Right lobe of liver (tissue), 6 donors: ENCODE results near the gene MAEA. TPM values are rescaled to one million over a fixed set of nuclear protein-coding genes. Genes with fewer than 3 reads are reported as not detected.

Experiments used
- ATAC-seq, 4 donors: fragments of 200-7000 bp; cut with Tn5 transposase; one replicate each; pipeline ENCODE4 v1.9.1; 2020; ENCODE audit warnings: mild to moderate bottlenecking in 4 of 4, moderate library complexity in 4 of 4
- DNase-seq, 3 donors: peaks; one replicate each; pipeline ENCODE4 v3.0.0-alpha.2; 2020
- H3K27ac ChIP-seq, 3 donors: fragments of 200-600 bp; one replicate each; pipeline ENCODE4 v1.8.0; 2022
- H3K27me3 ChIP-seq, 2 donors: fragments of 200-600 bp; one replicate each; pipeline ENCODE4 v1.8.0; 2022
- H3K36me3 ChIP-seq, 4 donors: fragments of 200-600 bp; sonication (generic) in 1 of 4; one replicate each; pipeline versions ENCODE4 v1.5.1 to v1.8.0; 2017 to 2022; ENCODE audit warnings: control low read depth in 1 of 4
- H3K4me1 ChIP-seq, 4 donors: fragments of 200-600 bp; sonication (generic) in 1 of 4; one replicate each; pipeline versions ENCODE4 v1.5.1 to v1.8.0; 2017 to 2022; ENCODE audit warnings: control low read depth in 1 of 4
- H3K4me3 ChIP-seq, 3 donors: fragments of 200-600 bp; one replicate each; pipeline ENCODE4 v1.8.0; 2022
- H3K9me3 ChIP-seq, 4 donors: fragments of 200-600 bp; sonication (generic) in 1 of 4; one replicate each; pipeline versions ENCODE4 v1.5.1 to v1.8.0; 2017 to 2022; ENCODE audit warnings: control low read depth in 1 of 4
- POLR2A ChIP-seq: fragments of 450-650 bp; IDR thresholded peaks from one replicate; pipeline ENCODE4 v1.6.1; 2017; ENCODE audit warnings: antibody characterized with exemption, mild to moderate bottlenecking
- WGBS: methylation state at CpG from one replicate; pipeline ENCODE4 v1.1.6; 2018; ENCODE audit warnings: low coverage, low lambda C conversion rate; ENCODE audit not compliant: insufficient coverage; ENCODE audit errors: missing lambda C conversion rate; 5-methylcytosine and 5-hydroxymethylcytosine counted together
- intact Hi-C, 2 donors: fragments of 100-400 bp; cut with DNase I; formaldehyde crosslinking; loops; one replicate each; pipeline versions ENCODE4 v1.11.2 to v1.14.1; 2022
- total RNA-seq, 6 experiments: library from RNA; depleted of rRNA in 2 of 6; stranded (reverse); fragments of >200 nt in 2 of 6; fragmentation: NEBNext Ultra II Directional in 3 of 6; extraction: Animal tissue kit (Norgen Biotek cat#: 25700) in 3 of 6; gene quantifications; one replicate each; pipeline versions ENCODE4 v1.1.0 to v1.2.4, GENCODE V29; 2016 to 2023
- TF ChIP-seq, protein P1 (sequence below), 4 donors: fragments of 200-600 bp in 3 of 4; fragments of 450-650 bp in 1 of 4; IDR thresholded peaks; one replicate each; pipeline versions ENCODE4 v1.5.1 to v1.8.0; 2016 to 2022; ENCODE audit warnings: antibody characterized with exemption in 4 of 4, mild to moderate bottlenecking in 2 of 4
- donor health status: DM: no; HTN: yes; CAD: no.
- donor health status: DM: no; HTN: no; CAD: no.
- donor health status: DM: no; HTN: no; CAD: no.
- donor health status: DM: no; HTN: yes; CAD: no.
- donor health status: DM: no; HTN: yes; CAD: no.

The MAEA gene
- total RNA-seq, 6 experiments from 2014 or later: 24.3 to 42.0 (median 27.9) TPM

DNA sequence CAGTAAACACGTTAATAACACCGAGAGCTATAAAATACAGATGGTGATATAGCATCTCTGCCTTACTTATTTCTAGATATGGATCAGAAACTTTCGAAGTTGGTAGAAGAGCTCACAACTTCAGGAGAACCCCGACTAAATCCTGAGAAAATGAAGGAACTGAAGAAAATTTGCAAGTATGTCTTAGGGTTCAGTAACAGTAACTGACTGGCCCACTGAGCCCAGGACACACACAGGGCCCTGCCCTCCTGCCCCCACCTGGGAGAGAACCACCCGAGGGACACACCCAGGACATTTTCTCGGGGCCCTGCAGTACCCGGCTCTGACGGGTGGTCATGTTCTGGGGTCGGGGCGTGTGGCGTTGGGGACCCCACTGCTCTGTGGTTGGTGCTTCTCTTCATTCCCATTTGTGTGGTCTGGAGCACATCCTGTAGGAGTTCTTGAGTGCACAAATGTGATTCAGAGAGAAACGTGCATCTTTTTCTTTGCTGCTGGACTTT is 58.4 kb downstream of the MAEA start:
- no peaks in the 10 kb centered on the region for H3K9me3 ChIP-seq
- peak overlapping the region; percentile 71 to 93 (median 77) for H3K4me3 ChIP-seq
- peak overlapping the region; percentile 88 to 98 (median 95) for H3K27ac ChIP-seq
- intact Hi-C loops: loop anchor here in 1 of 2 donors (5.0 kb wide), 1 partner anchor 101 kb away; the partner anchor contains the start of gene CTBP1
- WGBS: 46% methylated on average over 5 of the region's 12 CpGs
- DNase-seq (peak in 2 of 3 donors; percentile 26 to 50), ATAC-seq (no peak)
- H3K36me3 ChIP-seq: peaks cover 0 to 6% (median under 1%) of the 10 kb centered on the region in 4 donors
- no peak for TF ChIP-seq POLR2A
- peaks cover 0 to 20% (median 4%) of the 10 kb centered on the region in 4 donors for H3K4me1 ChIP-seq
- H3K27me3 ChIP-seq: no peaks in the 10 kb centered on the region

GRCh38 chr4:1348746-1349145 is 59.1 kb downstream of the MAEA start:
- WGBS: 79% methylated on average over 8 of the region's 25 CpGs
- H3K4me3 ChIP-seq: peak overlapping the region in 1 of 3 donors; percentile 93
- intact Hi-C loops: loop anchor here in 1 of 2 donors (5.0 kb wide), 1 partner anchor 101 kb away; the partner anchor contains the start of gene CTBP1
- H3K4me1 ChIP-seq: peaks cover 0 to 20% (median 4%) of the 10 kb centered on the region in 4 donors
- DNase-seq (peak in 1 of 3 donors; percentile 53), ATAC-seq (no peak)
- no peaks in the 10 kb centered on the region for H3K27me3 ChIP-seq
- H3K27ac ChIP-seq: no peak overlapping the region
- peaks cover 0 to 9% (median under 1%) of the 10 kb centered on the region in 4 donors for H3K36me3 ChIP-seq
- TF ChIP-seq, protein P1, sequence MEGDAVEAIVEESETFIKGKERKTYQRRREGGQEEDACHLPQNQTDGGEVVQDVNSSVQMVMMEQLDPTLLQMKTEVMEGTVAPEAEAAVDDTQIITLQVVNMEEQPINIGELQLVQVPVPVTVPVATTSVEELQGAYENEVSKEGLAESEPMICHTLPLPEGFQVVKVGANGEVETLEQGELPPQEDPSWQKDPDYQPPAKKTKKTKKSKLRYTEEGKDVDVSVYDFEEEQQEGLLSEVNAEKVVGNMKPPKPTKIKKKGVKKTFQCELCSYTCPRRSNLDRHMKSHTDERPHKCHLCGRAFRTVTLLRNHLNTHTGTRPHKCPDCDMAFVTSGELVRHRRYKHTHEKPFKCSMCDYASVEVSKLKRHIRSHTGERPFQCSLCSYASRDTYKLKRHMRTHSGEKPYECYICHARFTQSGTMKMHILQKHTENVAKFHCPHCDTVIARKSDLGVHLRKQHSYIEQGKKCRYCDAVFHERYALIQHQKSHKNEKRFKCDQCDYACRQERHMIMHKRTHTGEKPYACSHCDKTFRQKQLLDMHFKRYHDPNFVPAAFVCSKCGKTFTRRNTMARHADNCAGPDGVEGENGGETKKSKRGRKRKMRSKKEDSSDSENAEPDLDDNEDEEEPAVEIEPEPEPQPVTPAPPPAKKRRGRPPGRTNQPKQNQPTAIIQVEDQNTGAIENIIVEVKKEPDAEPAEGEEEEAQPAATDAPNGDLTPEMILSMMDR (IDR thresholded peaks at IDR 0.05): no peak
- no peak for TF ChIP-seq POLR2A
- no peaks in the 10 kb centered on the region for H3K9me3 ChIP-seq

DNA sequence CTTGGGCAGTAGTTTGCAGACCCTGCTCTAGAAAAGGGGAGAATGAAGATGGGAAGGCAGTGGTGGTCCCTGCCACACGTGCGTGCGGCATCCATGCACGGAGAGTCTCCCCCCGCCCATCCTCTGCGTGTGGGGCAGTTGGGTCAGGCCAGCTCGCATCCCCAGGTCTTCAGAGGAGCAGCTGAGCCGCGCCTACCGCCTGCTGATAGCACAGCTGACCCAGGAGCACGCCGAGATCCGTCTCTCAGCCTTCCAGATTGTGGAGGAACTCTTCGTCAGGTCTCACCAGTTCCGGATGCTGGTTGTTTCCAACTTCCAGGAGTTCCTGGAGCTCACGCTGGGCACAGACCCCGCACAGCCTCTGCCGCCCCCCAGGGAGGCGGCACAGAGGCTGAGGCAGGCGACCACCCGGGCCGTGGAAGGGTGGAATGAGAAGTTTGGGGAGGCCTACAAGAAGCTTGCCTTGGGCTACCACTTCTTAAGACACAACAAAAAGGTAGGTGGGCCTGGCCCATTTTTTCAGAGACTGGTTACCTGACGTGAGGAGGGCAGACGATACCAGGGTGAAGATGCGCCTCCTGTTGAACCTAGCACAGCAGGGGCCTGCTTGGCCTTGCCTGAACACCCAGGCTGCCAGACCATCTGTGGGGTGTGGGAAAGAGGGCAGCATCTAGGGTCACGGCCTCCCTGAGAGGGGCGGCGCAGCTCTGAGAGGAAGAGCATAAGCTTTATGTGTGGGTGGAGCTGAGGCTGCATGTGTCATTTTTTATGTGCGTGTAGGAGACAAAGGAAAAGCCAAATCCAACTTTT is 59.9 kb downstream of the MAEA start:
- Histone ChIP-seq H3K27me3 (no peaks in the 10 kb centered on the region), H3K9me3 (no peaks in the 10 kb centered on the region), H3K36me3 (peaks cover 0 to 9% (median under 1%) of the 10 kb centered on the region in 4 donors), H3K27ac (no peak overlapping the region), H3K4me1 (peaks cover 0 to 20% (median 4%) of the 10 kb centered on the region in 4 donors), H3K4me3 (no peak overlapping the region)
- 84% methylated on average over 7 of the region's 29 CpGs for WGBS
- ATAC-seq (no peak), DNase-seq (peak in 1 of 3 donors; percentile 50)
- intact Hi-C loops: loop anchor here (5.0 to 10.0 kb wide), 4 partner anchors 102 to 278 kb away; partner anchors contain the start of gene CTBP1 (in 1 of the 2)
- TF ChIP-seq, protein P1 (IDR thresholded peaks at IDR 0.05): no peak
- TF ChIP-seq POLR2A: no peak

GRCh38 chr4:1350169-1350520 is 60.5 kb downstream of the MAEA start:
- Histone ChIP-seq H3K27ac (no peak overlapping the region), H3K27me3 (no peaks in the 10 kb centered on the region), H3K9me3 (no peaks in the 10 kb centered on the region), H3K4me3 (no peak overlapping the region), H3K36me3 (peaks cover 0 to 13% (median 2%) of the 10 kb centered on the region in 4 donors), H3K4me1 (peaks cover 0 to 17% (median 4%) of the 10 kb centered on the region in 4 donors)
- TF ChIP-seq, protein P1 (IDR thresholded peaks at IDR 0.05): no peak
- TF ChIP-seq POLR2A: no peak
- intact Hi-C loops: loop anchor here (5.0 to 10.0 kb wide), 3 partner anchors 165 to 277 kb away; no protein-coding TSS in a partner anchor
- no peak for ATAC-seq
- DNase-seq: no peak
- 54% methylated on average over 2 of the region's 5 CpGs for whole genome bisulfite sequencing
